H1 (cell line): ENCODE results near the gene PTPN7. TPM values are rescaled to one million over a fixed set of nuclear protein-coding genes. Genes with fewer than 3 reads are reported as not detected.

Experiments
- PHF8 ChIP-seq: fragments of 200-600 bp; sonication (generic); conservative IDR thresholded peaks from 2 replicates; pipeline ENCODE4 v1.7.1; 2012; ENCODE audit warnings: low read depth, mild to moderate bottlenecking, inconsistent platforms, low read length, moderate library complexity
- polyA plus RNA-seq, 7 experiments: library from polyadenylated mRNA; depleted of rRNA in 3 of 7; stranded (reverse) in 5 of 7; unstranded in 2 of 7; fragments of >200 nt in 5 of 7; fragments of 200-250 nt in 2 of 7; gene quantifications; 1 replicate in 5 of 7; 2 replicates in 1 of 7; 4 replicates in 1 of 7; pipeline versions ENCODE4 v1.2.1 to v1.2.3, GENCODE V29; 2011 to 2013; ENCODE audit warnings: missing spikeins in 2 of 7, mixed read lengths in 2 of 7
- total RNA-seq: library from RNA; stranded (reverse); fragmentation: NEBNext Ultra II Directional; extraction: Animal tissue kit (Norgen Biotek cat#: 25700); gene quantifications from 2 replicates; pipeline ENCODE4 v1.2.1, GENCODE V29; 2021

The PTPN7 gene
- total and polyA plus RNA-seq, 2 of the 8 experiments (the other 6 are each of a cell fraction or from before 2014, with no cell fraction given): 0.20 TPM; not detected in 1

GRCh38 chr1:202162418-202163280, 2.2 kb upstream of the PTPN7 start (continued):
- TF ChIP-seq PHF8: no peak
